A549 treated with Hydrocortisone at 1 μM for 4 hours (cell line): ENCODE data around the gene SGK1. TPM values are rescaled to one million over a fixed set of nuclear protein-coding genes. Genes with fewer than 3 reads are reported as not detected.

ENCODE experiments used
- total RNA-seq: library from RNA; stranded (reverse); fragments of 200-300 nt; extraction: Qiagen RNA extraction; gene quantifications from 5 replicates; pipeline ENCODE4 v1.2.3, GENCODE V29; 2022

SGK1 gene
- total RNA-seq, result 77.3 to 133 TPM (median 77.6 TPM) in 5 replicates

GRCh38 chr6:134317471-134318131, at the start of gene SGK1:
Gene SGK1 (minus strand): TSS chr6:134318112. CDS start chr6:134317460, 652 bp downstream.

